CD4-positive, alpha-beta T cell treated with Interleukin-15 for 1 hour (primary cell): ENCODE measurements around the gene MTMR2.

Experiments used
- DNase-seq: peaks from one replicate; pipeline ENCODE4 v3.0.0-alpha.2; 2020

MTMR2 gene

DNA sequence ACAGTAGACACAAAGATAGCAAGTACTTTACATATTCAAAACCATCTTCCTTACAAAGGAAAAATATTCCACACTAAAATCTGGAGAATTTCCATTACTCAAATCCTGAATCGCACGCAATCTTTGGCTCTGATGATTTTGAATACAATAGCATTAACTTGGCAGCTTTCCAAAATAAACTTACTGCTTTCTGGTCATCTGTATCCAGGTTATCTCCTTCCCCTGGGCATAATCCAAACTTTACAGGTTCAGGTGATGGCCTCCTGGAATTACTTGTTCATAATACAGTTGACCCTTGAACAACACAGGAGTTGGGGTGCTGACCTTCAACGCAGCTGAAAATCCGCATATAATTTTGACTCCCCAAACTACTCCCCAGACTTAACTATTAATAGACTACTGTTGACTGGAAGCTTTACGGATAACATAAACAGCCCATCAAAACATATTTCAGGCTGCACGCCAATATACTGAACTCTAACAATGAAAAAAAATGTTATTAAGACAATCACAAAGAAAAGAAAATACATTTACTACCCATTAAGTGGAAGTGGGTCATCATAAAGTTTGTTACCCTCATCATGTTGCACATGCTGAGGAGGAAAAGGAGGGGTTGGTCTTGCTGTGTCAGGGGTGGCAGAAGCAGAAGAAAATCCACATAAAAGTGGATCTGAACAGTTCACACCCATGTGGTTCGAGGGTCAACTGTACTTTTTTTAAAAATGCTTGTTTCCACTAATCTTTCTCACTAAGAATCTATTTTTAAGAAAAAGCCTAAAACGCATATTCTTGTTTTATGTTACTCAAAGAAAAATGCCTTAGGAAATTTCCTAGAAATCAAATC, 6.5 kb downstream of the MTMR2 start:
- no peak for DNase-seq

DNA sequence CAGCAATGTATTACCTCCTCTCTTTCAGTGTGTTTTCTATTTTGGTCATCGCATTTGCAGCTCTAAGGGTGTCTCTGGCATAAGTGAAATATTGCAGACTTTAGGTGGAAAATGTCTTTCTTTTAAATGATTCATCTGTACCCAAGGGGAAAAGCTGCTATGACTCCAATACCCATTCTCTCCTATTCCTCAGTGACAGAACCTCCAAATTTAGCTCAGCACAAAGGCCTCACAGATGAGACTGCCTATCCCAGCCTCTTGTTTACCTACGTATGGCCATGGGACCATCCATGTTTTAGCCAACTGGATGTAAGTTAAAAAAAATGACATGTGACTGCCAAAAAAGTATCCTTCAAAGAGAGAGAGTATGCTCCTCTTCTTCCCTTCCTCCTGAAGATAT, 7.9 kb downstream of the MTMR2 start:
- no peak for DNase-seq

DNA sequence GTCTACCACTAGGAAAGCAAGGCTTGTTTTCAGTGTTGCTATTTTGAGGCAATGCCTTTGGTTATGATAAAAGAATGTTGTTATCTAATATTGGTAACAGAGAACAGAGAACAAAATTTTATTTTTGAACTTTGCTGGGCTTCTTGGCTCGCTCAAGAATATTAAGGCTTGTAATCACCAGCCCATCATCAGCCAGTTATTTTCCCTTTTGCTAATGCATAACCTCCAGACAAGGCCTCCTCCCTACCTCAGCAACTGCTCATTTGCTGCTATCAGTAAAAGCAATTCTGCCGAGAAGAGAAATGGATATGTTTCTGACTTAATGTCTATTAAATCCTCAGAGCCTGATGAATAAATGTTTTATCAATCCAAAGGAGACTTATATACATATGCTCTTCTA, 8.9 kb downstream of the MTMR2 start:
- no peak for DNase-seq

DNA sequence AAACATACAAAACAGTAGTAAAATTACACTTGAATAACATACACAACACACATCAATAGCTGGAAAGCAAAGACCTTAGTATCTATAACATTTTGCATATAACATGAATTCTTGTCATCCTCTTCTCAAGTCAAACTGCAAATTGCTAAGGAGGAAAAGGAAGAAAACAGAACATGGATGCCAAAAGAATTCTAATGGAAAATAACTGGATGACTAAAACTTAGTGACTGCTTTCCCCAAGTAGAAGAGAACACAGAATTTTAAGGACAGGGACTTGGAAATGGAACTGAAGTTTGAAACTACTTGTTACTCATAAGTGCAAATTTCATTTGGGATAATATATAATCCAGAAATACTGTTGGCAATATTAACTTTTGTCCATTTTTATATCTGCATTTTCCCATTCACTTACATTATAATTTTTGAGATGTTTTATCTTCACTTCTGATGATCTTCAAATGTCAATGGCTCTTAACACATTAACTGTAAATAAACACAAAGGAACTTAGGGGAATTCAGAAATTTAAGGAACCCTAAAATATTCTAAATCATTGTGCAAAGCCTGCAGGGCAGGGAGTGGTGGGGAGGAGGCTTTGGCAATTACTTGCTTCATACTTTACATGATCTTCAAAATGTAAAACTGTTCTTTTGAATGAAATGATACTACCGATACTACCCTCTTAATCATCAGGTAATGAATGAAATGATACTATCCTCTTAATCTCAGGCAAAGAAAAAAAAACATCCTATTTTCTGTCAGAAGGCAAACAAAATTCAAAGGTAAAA, 9.9 kb downstream of the MTMR2 start:
- DNase-seq = no peak

DNA sequence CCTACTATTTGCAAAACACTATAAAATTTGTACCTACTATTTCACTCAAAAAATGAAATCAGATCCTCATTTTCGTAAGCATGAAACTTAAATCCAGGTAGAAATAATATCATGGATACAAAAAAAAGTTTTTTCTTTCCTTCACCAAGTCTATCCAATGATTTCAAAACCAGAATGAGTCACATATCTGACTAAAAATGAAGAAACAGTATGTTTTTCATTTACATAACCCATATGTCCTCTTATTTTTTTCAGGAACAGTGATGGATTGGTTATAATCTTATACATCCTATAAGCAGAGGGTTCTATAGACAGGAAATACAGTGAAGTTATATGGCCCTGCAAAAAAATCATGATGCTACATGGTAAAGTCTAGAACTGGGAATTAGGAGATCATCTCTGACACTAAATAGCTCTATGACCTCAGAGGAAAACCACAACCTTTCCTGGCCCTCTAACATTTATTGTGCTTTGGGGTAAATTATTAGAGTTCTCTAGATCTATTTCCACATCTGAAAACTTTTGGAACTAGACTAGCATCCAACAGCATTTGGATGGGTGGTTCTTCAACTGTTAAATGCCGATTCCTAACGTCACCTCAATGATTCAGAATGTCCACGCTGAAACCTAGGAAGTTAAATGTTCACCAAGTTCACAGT, 10.9 kb downstream of the MTMR2 start:
- DNase-seq = no peak

DNA sequence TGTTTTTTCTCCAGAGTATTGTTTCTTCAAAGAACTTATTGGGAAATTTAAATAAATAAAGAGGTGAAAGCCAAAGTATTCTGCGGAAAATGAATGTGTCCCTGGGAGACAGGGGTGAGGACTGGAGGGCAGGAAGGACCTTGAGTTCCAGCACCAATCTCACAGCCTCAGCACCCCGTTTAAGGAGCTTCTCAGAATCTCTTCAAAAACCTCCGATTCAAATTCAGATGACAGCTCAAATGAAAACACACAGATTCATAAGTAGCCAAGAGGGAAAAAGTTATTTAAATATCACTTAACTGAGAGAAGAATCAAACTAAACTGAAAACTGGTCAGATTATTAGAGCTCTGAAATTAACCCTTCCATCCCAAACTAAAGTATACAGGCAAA, 12.5 kb downstream of the MTMR2 start:
- DNase-seq = no peak

DNA sequence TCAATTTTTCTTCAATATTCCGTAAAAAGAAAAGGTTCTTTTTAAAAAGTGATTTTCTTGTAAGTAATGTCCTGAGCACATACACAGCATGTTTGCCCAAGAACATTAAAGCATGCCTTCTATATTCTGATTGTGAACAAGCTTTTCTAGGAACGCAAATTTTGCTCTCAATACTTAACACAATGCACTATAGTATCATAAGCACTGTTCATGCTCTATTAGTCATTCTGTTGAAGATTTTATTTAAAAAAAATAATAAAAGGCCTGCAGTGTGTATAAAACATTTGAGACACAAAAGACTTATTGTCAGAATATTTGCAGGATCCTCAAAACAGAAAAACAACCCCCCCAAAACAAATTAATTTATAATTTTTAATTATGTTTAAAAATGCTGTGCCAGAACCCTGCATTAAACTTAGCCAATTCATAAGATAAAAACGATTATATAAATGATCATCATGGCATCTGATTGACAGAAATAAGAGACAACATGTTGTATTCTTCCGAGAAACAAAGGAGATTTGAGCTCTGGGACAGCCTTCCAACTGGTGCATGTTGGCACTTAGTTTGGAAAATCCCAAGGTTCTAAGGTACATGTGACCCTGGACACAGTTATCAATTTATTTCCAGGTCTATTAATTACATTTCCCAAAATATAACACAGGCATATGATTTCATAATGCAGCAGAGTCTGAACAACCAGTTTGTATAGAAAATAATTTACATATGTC, 13.1 kb downstream of the MTMR2 start:
- no peak for DNase-seq

DNA sequence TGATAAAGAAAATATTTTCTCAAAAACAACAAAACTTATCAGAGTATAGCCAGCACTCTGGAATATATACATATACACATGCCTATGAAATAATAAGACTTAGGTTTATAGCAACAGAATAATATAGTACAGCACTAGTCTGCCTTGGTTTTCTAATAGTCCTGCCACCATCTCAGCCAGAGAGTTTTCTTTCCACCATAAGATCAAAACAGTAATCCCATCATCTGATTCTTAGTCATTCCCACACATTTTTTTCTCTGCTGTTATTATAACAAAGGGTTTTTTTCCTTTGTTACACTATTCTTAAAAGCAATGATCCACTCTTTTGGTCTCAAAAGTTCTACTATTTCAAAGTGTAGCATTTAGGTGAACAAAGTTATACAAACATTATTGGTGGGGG, 15.1 kb downstream of the MTMR2 start:
- no peak for DNase-seq

DNA sequence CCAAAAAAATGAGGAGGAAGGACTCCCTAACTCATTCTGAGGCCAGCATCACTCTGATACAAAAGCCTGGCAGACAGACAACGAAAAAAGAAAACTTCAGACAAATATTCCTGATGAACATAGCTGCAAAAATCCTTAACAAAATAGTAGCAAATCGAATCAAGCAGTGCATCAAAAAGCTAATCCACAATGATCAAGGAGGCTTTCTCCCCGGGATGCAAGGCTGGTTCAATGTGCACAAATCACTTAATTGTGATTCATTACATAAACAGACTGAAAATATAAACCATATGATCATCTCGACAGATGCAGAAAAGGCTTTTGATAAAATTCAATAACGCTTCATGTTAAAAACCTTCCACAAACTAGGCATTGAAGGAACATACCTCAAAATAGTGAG, 16.4 kb downstream of the MTMR2 start:
- no peak for DNase-seq

DNA sequence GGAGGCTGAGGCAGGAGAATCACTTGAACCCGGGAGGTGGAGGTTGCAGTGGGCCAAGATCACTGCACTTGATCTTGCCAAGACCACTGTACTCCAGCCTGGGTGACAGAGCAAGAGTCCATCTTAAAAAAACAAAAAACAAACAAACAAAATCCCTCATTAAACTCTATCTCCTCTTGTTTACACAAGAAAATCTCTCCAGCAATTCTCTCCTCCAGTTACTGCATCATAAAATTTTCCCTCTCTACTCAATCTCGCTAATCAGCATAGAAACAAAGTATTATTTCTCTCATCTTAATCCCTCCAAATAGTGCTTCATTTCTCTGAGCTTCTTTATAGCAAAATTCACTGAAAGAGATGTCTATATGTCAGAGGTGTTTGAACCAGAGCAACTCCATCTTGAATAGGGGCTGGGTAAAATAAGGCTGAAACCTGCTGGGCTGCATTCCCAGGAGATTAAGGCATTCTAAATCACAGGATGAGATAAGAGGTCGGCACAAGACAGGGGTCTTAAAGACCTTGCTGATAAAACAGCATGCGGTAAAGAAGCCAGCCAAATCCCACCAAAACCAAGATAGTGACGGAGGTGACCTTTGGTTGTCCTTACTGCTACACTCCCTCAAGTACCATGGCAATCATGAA, 19.8 kb downstream of the MTMR2 start:
- no peak for DNase-seq

DNA sequence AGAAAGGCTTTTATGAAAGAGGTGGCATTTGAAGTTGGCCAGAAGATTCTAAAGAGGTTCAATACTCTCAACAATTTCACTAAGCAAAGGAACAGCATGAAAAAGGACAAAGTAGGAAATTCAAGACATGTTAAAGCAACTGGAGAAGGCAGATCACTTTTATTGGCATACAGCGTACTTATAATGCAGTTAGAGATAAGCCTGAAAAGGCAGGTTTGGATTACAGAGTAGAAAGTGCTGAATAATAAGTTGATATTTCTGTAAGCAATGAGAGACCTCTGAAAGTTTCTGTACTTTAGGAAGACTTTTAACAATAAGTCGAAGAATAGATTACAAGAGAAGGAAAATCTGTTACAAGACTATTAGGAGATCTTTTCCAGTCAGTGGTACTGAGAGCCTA, 25.1 kb downstream of the MTMR2 start:
- no peak for DNase-seq

DNA sequence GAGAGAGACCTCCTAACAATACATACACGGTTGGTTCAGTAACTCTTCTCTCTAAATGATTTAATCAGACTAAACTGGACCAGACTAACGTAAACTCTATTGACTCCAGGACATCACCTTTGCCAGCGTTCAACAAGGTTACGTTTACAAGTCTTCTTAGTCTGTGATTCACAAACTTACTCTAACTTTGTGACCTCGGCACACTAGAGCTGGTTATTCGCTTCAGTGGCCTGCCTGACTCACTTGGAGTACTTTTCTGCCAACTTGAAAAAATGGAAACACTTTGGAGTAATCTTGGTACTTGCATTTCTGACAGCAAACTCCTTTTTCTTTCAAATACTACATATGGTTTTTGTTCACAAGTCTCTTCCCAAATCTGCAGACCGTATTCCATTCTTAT, 26.2 kb downstream of the MTMR2 start:
- DNase-seq = no peak

DNA sequence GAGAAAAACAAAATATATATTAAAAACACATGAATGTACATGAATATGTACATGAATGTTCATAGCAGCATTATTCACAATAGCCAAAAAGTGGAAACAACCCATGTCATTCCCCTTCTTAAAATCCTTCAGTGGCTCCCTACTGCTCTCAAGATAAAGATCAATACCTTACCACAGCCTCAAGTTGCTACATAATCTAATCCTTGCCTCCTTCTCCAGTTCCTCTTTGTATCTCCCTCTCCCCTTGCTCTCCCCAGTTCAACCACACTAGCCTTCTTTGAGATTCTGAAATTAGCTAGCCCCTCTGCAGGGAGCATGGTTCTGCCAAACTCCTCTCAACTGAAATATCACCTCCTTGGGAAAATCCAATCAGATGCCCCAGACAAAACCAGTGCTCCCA, 28.1 kb downstream of the MTMR2 start:
- no peak for DNase-seq

DNA sequence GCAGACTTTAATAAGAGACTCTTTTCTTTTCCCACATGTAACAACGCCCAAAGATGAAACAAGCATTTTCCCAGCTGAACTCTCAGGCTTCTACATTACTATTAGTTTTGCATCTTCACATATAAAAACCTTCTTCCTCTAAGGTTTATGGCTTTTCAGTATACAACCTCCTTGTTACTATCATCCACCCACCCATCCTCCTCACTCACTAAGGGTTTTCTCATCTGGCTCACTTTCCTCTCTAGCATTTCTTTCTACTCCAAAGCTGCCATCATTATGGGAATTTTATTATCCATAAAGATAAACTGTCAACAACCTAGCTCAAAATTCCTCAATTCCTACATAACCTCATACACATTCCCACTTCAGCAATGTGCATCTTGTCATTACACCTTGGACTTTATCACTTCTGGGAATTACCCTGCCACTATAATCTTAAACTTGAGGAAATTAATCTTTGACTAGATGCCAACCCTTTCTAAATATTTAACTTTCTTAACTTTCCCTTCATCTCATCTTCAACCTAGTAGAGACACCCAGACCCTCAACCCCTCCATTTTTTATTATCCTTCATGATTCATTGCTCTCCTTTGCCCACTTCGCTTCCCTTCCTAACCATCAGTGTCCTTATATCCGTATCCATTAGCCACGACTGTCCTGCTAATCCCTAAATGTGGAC, 30.9 kb downstream of the MTMR2 start:
- no peak for DNase-seq

DNA sequence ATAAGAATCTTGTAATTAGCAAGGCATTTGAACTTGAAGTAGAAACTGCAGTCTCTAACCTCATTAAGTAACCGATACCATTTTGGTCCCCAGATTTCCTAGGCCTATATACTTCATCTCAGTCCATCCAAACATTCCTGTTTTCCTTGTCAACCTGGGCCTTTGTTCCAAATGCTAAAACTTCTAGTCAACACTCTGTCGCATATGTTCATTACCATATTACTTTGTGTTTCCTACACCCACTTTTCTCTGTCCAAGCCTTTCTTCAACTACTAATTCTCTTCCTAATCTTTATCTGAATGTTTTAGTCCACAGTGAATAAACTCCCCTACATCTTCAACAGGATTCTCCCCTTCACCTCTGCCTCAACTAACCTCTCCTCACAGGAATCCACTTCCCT, 31.4 kb downstream of the MTMR2 start:
- DNase-seq = no peak

DNA sequence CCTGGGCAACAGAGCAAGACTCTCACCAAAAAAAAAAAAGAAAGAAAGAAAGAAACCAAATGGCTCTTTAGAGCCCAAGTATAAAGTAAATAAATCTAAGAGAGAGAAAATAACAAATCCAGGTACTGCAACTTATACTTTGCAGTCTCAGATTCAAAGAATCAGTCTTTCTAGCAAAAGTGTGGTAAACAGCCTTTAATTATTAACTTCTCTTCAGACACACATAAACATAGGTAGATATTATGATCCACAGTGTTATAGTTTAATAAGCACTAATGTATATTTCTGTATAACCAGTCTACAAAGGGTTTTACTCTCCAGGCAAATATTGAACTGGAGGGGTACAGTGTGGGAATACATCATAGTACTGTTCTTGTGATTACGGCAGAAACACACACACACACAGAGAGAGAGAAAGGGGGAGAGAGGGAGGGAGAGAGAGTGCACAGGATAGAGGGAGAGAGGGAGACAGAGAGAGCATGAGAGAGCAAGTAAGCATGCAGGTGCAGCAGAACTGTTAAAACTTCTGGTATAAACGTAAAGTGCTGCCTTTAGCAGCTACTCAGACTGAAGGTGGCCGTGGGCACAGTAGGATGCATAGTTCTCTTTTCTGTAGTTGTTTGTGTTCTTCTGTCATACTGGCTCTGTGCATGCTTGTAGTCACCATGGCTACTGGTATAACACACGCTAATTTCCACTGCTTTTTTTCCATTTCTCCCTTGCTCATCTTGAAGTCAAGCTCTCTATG, 32.3 kb downstream of the MTMR2 start:
- DNase-seq = no peak

DNA sequence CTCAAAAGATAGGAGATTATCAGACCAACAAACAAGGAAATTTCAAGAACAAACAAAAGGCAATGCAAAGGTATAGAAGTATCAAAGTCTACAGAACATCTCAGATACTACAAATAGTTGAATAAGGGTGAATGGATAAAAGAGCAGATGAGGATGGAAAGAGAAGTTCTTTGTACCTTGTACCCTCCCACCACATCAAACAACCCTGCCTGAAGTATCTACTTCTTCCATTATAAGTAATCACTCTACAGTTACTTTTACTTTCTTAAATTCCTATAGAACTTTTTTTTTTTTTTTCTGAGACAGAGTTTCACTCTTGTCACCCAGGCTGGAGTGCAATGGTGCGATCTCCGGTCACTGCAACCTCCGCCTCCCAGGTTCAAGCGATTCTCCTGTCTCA, 35.1 kb downstream of the MTMR2 start:
- DNase-seq = no peak

DNA sequence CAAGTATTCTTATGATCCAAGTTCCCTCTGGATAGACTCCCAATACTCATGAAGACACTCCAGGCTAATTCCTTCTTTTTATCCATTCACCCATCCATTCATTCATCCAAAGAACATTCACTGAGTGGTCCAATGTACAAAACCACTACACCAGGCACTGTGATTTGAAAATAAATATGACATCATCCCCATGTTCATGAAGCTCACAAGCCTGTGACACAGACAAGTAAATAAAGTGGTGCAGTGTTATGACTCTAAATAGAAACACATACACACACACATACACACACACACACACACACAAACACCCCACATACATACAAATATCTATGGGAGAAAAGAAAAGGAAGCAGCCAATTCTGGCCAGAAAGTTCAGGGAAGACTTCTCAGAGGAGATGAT, 35.5 kb downstream of the MTMR2 start:
- no peak for DNase-seq

DNA sequence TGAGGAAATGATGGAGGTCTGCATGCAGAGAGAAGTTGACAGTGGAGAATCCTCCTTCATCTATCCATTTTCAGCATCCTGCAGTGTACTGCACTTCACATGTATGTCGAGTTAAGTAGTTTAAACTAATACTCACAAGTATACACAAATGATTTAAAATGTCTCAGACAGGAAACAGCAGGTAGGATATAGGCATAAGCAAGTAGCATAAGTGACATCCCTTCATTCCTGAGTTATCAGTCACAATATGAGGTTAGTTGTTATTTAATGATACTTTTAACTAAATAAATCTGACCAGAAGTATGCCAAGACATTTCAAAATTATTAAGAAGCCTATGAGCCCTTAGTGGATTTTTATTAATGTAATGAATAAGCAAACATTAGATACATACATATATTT, 37.4 kb downstream of the MTMR2 start:
- no peak for DNase-seq

DNA sequence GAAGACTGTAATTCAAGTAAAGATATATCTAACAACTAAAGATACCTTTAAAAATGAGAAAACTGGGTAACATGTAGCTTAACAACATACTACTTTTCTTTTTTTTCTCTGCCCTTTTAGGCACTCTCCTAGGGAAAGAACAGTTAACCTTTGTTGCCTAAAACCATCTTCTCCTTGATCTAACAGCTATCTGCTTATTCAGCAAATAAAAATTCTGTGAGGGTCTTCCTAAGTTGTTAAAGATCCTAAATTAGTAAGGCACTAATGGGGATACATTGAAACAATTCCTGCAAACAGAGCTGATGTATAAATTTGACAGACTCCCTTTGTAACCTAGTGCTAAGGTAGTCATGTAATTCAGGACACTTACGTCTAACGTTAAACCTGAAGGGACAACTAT, 39.1 kb downstream of the MTMR2 start:
- no peak for DNase-seq

DNA sequence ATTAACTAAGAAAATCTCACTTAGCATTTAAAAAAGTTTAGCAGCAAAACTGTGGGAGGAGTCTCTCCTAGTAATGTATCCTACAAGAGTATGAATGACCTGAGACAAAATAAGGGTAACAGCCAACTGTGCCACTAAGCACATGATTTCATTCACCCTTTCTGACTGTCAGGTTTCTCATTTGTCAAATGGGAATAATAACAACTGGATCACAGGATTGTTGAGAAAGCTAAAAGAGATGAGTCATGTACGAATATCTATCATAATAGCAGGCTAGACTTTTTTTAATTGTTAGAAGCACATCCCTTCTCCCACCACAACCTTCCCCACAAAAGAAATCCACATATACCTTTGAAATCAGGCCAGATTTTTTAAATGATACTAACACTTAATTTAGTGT, 39.5 kb downstream of the MTMR2 start:
- no peak for DNase-seq
